Stimulated activated naive CD8-positive, alpha-beta T cell treated with anti-CD3 and anti-CD28 coated beads, Interleukin-15, Interleukin-2, amounts not matched to agents 100 U/mL and 50 U/mL, for 24 hours (primary cell): ENCODE results near the gene SLC16A8.

ENCODE experiments used
- ATAC-seq: fragments of 150-1000 bp; cut with Tn5 transposase; one replicate; pipeline ENCODE4 v1.10.0; 2021
- DNase-seq: peaks from one replicate; pipeline ENCODE4 v3.0.0; 2021

SLC16A8 gene

DNA sequence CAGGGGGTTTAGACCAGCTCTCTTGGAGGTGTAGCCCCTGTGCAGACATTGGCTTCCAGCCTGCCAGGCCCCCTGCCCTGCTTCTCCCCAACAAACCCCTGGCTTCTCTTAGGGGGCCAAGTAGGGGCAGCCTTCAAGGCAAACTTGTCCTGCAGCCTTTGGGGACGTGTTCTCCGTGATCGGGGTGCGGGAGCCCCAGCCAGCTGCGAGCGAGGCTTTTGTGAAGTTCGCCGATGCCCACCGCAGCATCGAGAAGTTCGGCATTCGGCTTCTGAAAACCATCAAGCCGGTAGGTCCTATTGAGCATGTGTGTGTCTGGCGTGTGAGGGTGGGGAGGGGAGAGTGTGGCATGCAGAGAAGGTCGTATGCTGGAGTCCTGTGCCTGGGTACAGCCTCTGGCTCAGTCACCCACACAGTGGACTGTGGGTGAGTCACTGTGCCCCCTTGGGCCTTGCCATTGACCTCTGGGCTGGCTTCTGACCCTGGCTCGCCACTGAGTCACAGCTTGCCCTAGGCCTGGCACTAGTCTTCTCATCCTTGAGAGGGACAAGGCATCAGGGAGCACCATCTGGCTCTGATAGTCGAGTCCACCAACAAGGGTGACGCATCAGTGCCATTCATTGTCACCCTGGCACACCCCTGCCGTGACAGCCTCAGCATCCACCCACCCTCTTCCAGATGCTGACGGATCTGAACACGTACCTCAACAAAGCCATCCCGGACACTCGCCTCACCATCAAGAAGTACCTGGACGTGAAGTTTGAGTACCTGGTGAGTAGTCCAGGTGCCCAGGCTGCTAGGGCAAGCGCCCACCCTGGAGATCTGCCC, 11.4 kb downstream of the SLC16A8 start:
- DNase-seq (no peak), ATAC-seq (no peak)

DNA sequence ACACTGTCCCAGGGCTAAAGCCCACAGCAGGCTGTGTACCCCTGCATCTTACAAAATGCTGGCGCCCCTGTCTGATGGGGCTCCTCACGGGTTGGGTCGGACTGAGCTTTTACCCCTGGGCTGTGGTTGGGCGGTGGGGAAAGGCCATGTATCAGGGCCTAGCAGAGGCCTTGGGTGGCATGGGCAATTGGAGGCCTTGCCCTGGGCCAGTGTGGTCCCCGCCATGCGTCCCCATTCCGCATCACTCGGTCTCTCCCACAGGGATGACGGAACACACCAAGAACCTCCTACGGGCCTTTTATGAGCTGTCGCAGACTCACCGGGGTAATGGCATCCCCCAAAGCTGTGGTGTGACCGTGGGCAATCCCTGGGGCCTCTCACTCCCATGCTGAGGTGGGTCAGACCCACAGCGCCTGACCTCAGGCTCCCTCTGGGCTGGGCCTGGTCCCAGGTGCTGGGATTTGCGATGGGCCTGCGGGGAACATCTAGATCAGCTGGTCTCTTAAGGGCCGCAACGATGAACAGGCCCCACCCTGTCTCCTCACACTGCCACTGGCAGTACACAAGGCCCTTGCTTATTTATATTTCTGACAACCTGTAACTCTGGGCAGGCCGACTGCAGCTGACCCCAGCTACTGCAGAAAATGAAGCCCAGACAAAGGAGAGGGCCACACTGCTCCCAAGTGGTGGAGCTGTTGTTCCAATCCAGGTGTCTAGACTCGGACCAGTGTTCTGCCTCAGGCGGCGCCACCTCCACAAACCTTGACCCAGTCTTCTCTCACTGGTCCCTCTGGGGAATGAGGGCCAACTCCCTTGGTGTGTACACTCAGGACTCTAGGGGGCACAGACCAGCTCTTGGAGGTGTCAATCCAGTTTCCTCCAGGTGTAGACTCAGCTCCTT, 12.3 kb downstream of the SLC16A8 start:
- DNase-seq: no peak
- no peak for ATAC-seq

DNA sequence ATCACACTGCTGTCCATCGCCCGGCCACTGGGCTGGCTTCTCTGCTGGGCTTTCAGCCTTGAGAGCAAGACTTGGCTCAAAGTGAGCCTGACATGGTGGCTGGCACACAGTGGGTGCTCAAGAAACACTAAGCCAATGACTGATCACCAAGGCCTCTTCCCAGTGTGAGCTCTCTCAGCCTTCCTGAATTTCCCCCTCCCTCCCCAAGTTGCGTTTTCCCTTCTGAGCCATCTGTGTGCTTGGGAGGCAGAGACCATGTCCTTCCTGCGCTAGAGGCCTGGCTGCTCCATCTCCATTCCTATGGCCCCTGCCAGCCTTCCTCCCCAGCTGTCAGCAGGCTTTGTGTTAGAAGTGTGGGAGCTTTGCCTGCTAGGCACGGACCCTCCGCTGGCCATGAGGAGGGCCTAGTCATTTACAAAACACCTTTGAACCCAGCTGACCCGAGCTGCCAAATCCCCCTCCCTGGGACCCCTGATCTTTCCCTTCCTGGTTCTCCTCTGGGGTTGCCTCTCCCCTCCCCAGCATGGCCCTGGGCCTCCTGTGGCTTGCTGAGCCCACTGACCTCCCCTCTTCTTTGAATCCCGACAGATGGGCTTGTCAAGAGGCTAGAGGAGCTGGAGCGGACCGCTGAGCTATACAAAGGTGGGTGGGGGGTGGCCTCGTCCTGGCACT, 13.6 kb downstream of the SLC16A8 start:
- no peak for DNase-seq
- no peak for ATAC-seq

DNA sequence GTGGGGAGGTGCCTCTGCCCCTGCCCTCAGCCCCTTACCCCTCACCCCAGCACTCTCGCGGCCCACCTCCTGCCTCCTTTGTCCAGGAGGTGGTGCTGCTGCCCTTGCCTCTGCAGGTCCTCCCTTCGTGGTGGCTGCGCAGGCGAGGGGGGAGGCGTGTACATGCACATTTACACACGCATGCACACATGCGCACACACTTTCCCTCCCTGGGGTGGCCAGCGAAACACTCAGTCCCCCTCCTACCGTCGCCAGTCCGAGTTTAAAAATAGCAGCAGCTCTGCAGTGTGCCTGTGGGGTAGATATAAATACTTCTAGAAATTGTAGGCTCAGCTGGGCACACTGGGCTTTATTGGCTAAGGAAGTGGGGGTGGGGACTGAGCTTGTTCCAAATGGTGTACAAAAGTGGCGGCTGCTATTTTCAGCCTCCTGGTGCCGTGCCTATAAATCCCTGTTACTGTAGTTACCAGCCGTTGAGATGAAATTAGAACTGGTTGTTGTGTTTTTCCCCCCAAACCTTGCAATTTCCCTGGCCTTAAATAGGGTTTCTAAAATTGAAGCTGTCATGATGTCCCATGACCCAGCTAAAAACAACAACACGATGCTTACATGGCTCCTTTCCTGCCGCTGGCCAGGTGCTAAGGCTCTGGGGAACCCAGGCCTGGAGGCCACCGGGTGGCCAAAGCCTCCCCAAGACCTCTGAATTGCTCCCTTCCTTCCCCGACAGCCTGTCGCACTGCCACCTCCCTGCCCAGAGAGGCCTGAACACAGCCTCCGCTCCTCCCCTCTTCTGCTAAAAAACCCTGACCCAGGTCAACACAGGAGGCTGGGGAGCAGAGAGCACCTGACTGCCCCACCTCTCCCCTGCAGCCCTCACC, 14.4 kb downstream of the SLC16A8 start:
- no peak for DNase-seq

DNA sequence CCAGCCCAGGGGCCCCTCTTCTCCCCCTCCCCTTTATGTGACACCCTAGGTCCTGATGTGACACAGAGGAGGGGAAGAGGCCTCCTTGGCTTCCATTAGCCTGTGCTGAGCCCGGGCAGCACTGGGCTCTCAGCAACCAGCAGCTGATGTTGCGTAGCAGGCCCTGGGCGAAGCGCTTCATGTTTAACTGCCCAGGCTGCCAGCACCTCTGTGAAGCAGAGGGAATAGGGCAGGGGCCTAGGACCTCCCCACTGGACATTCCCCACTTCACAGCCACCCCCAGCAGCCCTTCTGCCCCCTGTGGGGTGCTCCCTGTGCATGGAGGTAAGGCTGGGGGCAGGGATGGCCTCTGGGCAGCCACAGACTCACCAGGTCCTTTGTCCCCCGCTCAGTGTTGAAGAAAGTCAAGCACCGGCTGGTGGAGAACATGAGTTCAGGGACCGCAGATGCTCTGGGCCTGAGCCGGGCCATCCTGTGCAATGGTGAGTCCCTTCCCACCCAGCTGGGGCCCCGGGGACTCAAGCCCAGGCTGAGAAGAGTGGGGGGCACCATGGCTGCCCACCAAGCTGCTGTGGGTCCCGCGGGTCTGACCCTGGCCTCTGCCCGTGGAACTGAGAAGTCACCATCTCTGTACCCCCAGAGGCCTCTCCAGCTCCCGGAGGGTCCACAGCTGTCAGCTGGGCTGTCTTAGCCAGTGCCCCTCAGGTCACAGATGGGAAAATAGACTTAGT, 15.2 kb downstream of the SLC16A8 start:
- DNase-seq: no peak
- ATAC-seq: no peak

More for the DNA sequence above, 14.4 kb downstream of the SLC16A8 start:
- ATAC-seq: no peak

DNA sequence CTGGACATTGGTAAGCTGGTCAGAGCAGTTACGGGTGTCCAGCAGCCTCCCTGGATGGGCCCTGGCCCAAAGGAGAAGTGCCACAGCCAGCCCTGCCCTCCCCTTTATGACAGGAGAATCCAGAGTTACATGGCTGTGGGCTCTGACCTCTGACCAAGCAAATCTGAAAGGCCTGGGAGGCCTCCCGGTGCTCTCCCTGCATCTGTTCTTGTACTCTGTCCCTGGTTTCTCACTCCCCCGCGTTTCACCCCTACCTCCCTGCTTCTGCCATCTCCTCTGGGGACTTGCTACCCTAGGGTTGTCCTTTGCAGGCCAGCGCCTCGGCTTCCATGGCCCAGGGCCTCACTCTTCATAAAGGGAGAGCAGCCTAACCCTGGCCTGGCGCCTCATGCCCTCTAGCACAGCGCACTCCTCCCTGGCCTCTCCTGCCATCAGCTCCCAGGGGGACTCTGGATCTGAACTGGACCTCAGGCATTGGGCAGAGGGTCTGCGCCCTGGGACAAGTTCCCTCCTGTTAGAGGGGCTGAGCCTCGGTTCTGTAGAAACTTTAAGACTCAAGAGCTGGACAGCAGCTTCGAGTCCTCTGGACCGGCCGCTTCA, 16.1 kb downstream of the SLC16A8 start:
- DNase-seq (no peak), ATAC-seq (no peak)

DNA sequence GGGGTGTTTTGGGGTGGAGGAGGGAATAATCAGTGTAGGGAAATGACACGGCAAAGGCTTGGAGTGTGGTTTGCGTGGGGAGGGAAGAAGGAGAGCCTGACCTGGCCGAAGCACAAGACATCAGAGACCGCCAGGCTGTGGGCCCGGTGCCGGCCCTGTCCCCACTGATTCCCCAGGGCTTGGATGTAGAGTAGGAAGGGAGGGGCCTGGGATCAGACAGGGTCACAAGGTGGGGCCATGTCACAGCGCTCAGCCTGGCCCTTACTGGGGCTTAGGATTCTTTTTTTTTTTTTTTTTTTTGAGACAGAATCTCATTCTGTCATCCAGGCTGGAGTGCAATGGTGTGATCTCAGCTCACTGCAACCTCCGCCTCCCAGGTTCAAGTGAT, 17.0 kb downstream of the SLC16A8 start:
- no peak for DNase-seq
- no peak for ATAC-seq

DNA sequence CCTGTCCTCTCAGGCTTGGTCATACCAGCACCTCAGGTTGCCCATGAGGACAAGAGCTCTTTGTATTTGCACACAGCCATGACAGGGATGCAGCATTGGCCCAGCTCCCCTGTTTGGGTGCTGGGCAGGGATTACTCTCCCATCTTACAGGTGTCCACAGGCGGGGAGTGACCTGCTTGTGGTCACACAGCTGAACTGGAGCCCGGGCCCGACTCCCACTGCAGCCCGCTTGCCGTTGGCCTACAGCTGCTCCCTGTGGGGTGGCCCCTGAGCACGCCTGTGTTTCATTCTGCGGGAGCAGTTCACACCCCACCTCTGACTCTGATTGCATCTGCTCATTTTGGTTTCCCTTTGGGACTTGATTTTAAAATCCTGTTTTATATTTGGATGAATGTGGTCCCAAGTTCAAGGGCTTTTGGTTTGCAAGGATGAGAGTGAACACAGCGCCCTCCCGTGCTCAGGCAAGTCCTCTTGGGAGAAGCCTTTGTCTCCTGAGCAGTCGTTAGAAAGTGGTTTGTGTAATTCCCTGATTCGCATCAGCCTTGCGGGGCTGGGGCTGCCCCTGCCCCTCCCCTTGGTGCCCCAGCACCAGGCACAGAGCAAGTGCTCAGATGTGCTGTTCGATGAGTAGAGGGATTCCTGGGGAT, 17.5 kb downstream of the SLC16A8 start:
- ATAC-seq: no peak
- DNase-seq: no peak

DNA sequence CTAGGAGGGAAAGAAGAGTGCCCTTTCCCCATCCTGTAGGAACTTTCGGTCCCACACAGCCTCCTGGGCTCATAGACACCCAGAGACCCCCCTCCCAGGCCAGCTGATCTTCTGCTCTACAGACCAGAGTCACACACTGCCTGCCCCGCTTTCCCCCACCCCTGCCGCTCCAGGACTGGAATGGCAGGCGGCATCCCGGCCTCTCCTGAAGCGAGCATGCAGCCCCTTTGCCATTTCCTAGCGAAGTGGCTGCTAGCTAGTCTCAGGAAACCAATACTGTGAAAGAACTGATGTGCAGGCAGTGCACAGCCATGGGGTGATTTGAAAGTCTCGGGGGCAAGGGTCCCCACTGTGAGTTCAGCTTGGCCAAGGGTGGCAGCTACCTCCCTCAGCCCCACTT, 18.4 kb downstream of the SLC16A8 start:
- ATAC-seq: no peak
- no peak for DNase-seq

DNA sequence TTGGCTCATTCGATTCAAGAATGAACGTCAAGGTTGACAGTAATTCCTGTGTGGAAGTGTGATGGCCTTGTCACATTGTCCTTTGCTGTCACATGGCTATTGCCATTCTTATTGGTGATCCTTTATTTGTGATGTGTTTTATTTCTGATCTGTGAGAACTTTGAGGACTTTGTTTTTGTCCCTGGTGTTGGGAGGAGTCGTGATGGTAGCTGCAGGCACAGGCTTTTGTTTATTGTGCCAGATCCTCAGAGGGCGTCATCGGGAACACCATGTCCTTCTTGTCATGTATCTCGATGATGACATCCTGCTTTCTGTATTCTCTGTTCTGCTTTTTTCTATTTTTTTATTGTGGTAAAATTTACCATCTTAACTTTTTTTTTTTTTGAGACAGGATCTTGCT, 21.2 kb downstream of the SLC16A8 start:
- ATAC-seq (no peak), DNase-seq (no peak)

DNA sequence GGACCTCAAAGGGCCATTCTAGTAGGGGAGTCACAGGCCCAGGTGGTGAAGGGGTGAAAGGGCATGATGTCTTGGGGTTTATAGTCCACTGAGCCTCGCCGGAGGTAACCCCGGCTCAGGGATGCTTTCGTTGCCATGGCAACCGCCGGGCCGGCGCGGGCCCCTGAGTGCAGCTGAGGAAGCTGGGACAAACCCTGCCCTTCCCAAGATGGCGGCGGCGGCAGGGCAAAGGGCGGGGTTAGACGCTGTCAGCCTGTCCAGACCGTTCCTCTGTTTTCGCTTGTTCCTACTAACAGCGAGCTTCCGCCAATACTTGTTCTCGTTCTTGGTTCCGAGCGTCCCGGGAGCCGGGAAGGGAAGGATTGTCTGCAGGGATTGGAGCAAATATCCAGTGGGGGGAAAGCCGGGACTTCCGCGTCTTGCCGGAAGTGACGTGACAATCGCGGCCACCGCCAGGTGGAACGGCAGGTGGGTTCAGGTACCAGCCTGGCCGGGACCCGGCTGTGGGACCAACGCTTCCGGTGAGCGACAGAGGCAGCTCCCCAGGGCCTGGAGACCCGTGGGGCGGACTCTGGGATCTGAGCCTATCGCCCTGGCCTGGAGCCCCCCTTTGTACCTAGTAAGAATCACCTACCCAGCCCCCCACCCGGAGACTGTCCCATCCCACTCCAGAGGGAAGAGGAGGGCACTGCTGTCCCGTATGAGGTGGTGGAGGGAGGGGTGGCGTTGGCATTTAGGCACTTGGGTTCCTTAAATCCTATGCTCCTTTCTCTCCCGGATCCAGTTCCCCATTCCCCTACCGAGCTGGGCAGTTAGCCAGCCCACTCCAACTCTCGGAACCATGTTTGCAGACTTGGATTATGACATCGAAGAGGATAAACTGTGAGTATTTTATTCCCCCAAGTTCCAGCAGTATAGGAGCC, 26.8 kb downstream of the SLC16A8 start, which contains the start of gene PICK1:
TSS of gene PICK1 (plus strand) at position 436 of the 923 bp plus-strand sequence. CDS start at position 842, 406 bp downstream.
- ATAC-seq: peak; percentile 79
- DNase-seq: peak; percentile 87

DNA sequence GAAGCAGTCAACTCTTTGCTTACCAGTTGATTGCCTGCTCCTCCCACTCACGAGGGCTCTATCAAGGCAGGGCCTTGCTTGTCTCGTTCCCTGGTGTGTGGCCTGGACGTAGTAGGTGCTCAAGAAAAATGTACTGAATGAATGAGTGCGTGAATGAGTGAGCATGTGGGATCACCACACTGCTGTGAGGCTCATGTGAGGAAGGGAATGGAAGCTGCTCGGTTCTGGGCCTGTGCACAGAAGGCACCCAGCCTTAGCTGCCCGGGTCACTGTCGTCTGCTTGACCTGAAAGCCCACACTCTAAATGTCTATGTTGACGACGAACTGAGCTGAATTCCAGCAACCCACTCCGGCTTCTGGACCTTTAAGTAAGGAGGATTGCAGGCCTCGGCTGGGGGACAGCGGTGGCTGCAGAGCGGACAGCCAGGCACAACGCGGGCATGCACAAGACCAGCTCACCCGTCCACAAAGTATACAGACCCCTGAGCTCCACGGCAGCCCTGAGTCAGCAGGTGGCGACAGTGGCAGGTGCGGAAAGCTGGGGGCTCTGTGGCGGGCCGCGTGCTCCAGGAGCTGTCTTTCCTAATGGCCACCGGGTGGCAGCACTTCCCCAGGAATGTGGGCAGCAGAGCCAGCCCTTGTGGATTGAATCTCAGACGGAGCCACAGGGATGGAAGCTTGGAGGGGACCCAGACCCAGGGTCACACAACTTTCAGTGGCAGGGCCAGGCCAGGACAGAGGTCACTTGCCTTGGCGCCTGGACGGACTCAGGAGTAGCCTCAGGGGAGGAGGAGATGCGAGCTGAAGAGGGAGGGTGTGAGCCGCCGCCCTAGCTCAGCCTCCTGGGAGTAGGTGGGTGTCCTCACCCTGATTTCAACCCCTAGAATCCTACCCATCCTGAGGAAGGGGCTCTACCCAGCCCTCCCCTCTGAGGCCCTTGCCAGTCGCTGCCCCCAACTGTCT, 31.8 kb downstream of the SLC16A8 start:
- ATAC-seq (peak; percentile 85), DNase-seq (peak; percentile 81)

DNA sequence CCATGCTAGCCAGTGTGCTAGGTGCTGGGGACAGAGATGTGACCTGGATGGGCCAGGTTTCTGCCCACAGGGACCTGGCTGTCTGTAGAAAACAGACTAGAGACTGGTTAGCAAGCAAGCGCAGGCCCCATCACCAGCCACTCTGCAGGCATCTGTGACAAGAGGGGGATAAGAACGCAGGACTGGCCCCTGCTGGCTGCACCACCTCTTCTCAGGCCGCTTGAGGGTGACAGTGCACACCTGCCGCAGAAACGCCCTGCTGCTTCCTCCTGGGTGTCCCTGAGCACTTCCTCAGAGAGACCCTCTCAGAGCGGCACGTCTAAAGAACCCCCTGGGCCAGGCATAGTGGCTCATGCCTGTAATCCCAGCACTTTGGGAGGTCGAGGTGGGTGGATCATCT, 32.7 kb downstream of the SLC16A8 start:
- ATAC-seq (no peak), DNase-seq (no peak)

DNA sequence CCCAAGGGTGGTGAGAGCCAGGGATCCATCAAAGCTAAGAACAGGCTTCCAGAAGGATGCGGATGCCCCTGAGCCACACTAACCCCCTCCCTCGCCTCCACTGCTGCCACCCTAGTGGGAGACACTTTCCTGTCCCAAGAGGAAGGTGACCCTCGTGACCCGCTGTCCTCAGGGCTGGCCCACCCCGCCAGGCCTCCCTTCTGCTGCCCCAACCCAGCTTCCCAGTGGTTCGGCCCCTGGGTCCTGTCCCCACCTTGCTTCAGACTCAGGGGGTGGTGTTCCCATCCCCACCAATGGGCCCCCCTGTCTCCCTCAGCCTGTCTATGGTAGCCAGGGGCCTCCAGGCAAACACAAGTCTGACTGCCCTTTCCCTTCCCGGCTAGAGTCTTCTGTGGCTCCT, 33.3 kb downstream of the SLC16A8 start:
- DNase-seq (no peak), ATAC-seq (no peak)

DNA sequence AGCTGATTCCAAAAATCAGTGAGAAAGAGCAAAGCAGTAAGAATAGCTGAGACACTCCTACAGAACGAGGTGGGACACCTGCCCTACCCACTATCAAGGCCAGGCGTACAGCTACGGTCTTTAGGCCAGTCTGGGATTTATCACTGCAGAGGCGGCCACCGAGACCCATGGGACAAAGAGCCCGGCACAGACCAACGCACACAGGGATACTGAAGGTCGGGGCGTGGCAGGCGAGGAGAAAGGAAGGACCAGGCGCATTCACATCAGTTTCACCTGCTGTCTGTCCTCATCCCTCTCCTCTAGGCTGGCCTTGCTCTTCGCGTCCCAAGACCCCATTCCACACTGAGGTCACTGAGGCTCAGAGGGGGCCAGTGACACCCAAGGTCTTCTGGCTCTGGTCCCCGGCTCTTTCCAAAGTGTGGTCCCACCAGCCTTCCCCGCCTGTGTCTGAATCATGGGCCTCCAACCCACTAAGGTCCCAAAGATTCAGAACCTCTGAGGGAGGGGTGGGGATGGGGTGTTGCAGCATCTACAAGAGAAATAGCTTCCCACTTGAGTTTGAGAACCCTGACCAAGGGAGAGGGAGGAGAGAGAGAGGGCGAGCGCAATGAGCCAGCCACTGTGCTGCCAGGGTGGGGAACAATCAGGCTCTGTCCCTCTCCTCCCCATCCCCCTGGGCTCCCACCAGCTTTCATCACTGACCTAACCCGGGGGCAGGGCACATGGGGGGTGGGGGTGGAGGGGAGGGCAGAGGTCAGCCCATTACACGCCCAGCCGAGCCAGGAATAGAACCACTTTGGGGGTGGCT, 34.0 kb downstream of the SLC16A8 start:
- DNase-seq (no peak), ATAC-seq (no peak)

DNA sequence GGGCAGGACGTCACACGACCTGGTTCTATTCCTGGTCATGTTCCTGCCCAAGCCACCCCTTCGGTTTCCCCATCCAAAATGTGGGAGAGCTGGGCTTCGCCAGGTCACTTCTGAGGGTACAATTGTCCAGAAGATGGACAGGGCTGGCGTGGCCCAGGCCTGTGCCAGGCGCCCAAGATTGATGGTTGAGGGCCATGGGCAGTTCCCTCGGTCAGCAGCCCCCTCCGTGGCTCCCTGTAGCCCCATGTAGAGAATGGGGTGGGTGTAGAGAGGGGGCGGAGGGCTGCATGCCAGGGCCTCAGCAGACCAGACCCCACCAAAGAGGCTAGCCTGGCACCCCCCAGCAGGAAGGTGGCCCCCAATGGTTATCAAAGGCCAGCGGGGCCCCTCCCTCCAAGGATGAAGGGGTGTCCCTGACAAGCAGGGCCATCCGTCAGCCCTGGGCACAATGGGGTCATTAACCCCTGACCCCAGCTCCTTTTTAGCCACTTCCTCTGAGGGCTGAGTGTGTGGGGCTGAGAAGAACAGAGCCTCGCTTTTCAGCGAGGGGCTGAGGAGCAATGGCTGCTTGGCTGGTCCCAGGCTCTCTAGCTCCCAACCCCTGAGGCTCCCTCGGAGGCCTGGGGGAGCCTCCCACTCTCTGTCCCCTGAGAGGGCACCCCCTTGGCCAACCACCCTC, 37.8 kb downstream of the SLC16A8 start:
- DNase-seq: no peak
- no peak for ATAC-seq
